IMR-90 (cell line): ENCODE measurements around the gene CERS4. TPM values are rescaled to one million over a fixed set of nuclear protein-coding genes. Genes with fewer than 3 reads are reported as not detected.

Experiments
- ATAC-seq: fragments of 200-7000 bp; cut with Tn5 transposase; 2 replicates; pipeline ENCODE4 v1.9.1; 2020; ENCODE audit warnings: low read depth, mild to moderate bottlenecking, moderate library complexity
- BruUV-seq: library from RNA; stranded (reverse); fragments of 400-500 nt; replicated peaks from 2 replicates; lab custom pipeline; 2021; lab: Mats Ljungman, UMichigan
- CTCF ChIA-PET: fragments of 300-600 bp; formaldehyde crosslinking; extraction: SDS; loops from one replicate; lab custom pipeline; 2021; ENCODE audit warnings: antibody characterized with exemption; lab: Yijun Ruan, JAX
- POLR2A ChIA-PET: fragments of 300-600 bp; sonication (Branson Sonifier 250); formaldehyde crosslinking; loops from one replicate; lab custom pipeline; 2022; ENCODE audit warnings: antibody characterized with exemption; ENCODE audit not compliant: unreplicated experiment; lab: Charles Lee
- DNase-seq: peaks from one replicate; pipeline ENCODE4 v3.0.0; 2013
- H2AFZ ChIP-seq: replicated peaks from 2 replicates; pipeline ENCODE3; 2013; ENCODE audit warnings: low read length, mild to moderate bottlenecking; ENCODE audit not compliant: poor library complexity
- H2AK5ac ChIP-seq: 2 replicates; pipeline ENCODE4 v1.6.1; 2013; ENCODE audit warnings: low read depth, low read length, inconsistent platforms
- H2AK9ac ChIP-seq: replicated peaks from 2 replicates; pipeline ENCODE3; 2013; ENCODE audit warnings: mild to moderate bottlenecking, low read depth, low read length, moderate library complexity; ENCODE audit not compliant: poor library complexity
- H2BK120ac ChIP-seq: 2 replicates; pipeline ENCODE4 v1.6.1; 2013; ENCODE audit warnings: low read depth, low read length, inconsistent platforms
- H2BK15ac ChIP-seq: 3 replicates; pipeline ENCODE4 v1.6.1; 2013; ENCODE audit warnings: low read depth, low read length, inconsistent platforms
- H2BK20ac ChIP-seq: 2 replicates; pipeline ENCODE4 v1.6.1; 2013; ENCODE audit warnings: low read depth, mild to moderate bottlenecking, inconsistent platforms, low read length, moderate library complexity
- H2BK5ac ChIP-seq: 2 replicates; pipeline ENCODE4 v1.6.1; 2013; ENCODE audit warnings: mild to moderate bottlenecking, low read depth, low read length, inconsistent platforms; ENCODE audit not compliant: poor library complexity, severe bottlenecking
- H3K14ac ChIP-seq: replicated peaks from 2 replicates; pipeline ENCODE4 v1.6.1; 2013; ENCODE audit warnings: low read depth, low read length, inconsistent platforms
- H3K18ac ChIP-seq: 2 replicates; pipeline ENCODE4 v1.6.1; 2013; ENCODE audit warnings: low read depth, low read length, control low read depth
- H3K23ac ChIP-seq: 2 replicates; pipeline ENCODE4 v1.6.1; 2013; ENCODE audit warnings: low read depth, low read length, inconsistent platforms
- H3K27ac ChIP-seq: 2 replicates; pipeline ENCODE4 v1.5.1; 2013; ENCODE audit warnings: mild to moderate bottlenecking, control low read depth, low read length; ENCODE audit not compliant: insufficient read depth
- H3K27me3 ChIP-seq: 2 replicates; pipeline ENCODE4 v1.6.1; 2013; ENCODE audit warnings: low read length; ENCODE audit not compliant: control insufficient read depth, insufficient read depth
- H3K36me3 ChIP-seq: 2 replicates; pipeline ENCODE4 v1.6.1; 2013; ENCODE audit warnings: low read length, mixed read lengths; ENCODE audit not compliant: control insufficient read depth, insufficient read depth
- H3K4ac ChIP-seq: 2 replicates; pipeline ENCODE4 v1.6.1; 2013; ENCODE audit warnings: low read depth, low read length, inconsistent platforms
- H3K4me1 ChIP-seq: 2 replicates; pipeline ENCODE4 v1.6.1; 2013; ENCODE audit warnings: low read length, mixed read lengths; ENCODE audit not compliant: control insufficient read depth, insufficient read depth
- H3K4me2 ChIP-seq: 2 replicates; pipeline ENCODE4 v1.6.1; 2013; ENCODE audit warnings: low read depth, mild to moderate bottlenecking, control low read depth, low read length, moderate library complexity
- H3K4me3 ChIP-seq: 2 replicates; pipeline ENCODE4 v1.5.1; 2013; ENCODE audit warnings: low read depth, mild to moderate bottlenecking, control low read depth, low read length, moderate library complexity; ENCODE audit not compliant: insufficient read depth
- H3K56ac ChIP-seq: 2 replicates; pipeline ENCODE4 v1.6.1; 2013; ENCODE audit warnings: low read length, inconsistent platforms; ENCODE audit not compliant: insufficient read depth; ENCODE audit errors: extremely low read depth
- H3K79me1 ChIP-seq, 2 experiments: 2 replicates each; pipeline ENCODE4 v1.6.1; 2013; ENCODE audit warnings: low read length in 2 of 2, inconsistent platforms in 1 of 2, low read depth in 1 of 2
- H3K9ac ChIP-seq: 2 replicates; pipeline ENCODE4 v1.6.1; 2013; ENCODE audit warnings: low read depth, low read length, control low read depth
- H3K9me1 ChIP-seq: 2 replicates; pipeline ENCODE4 v1.6.1; 2013; ENCODE audit warnings: low read length, inconsistent platforms; ENCODE audit not compliant: insufficient read depth
- H3K9me3 ChIP-seq: 2 replicates; pipeline ENCODE4 v1.6.1; 2013; ENCODE audit warnings: low read length; ENCODE audit not compliant: control insufficient read depth, insufficient read depth
- H4K20me1 ChIP-seq: 2 replicates; pipeline ENCODE4 v1.6.1; 2013; ENCODE audit warnings: low read length, inconsistent platforms; ENCODE audit not compliant: insufficient read depth
- H4K5ac ChIP-seq: 2 replicates; pipeline ENCODE4 v1.6.1; 2013; ENCODE audit warnings: mild to moderate bottlenecking, low read depth, low read length, control low read depth
- H4K8ac ChIP-seq, 2 experiments: 2 replicates each; pipeline ENCODE4 v1.6.1; 2013; ENCODE audit warnings: low read depth in 2 of 2, low read length in 2 of 2, control low read depth in 1 of 2, inconsistent platforms in 1 of 2
- H4K91ac ChIP-seq: 2 replicates; pipeline ENCODE4 v1.6.1; 2013; ENCODE audit warnings: low read depth, low read length, inconsistent platforms; ENCODE audit not compliant: insufficient read depth
- CEBPB ChIP-seq: IDR thresholded peaks from 2 replicates; pipeline ENCODE4 v1.6.1; 2012; ENCODE audit warnings: low read depth, low read length, improper control_type of control experiment
- MAFK ChIP-seq: IDR thresholded peaks from 2 replicates; pipeline ENCODE4 v1.6.1; 2012; ENCODE audit warnings: low read depth, low read length, improper control_type of control experiment
- MXI1 ChIP-seq: IDR thresholded peaks from 2 replicates; pipeline ENCODE4 v1.6.1; 2012; ENCODE audit warnings: low read depth, mild to moderate bottlenecking, low read length, moderate library complexity, borderline replicate concordance
- POLR2A ChIP-seq: IDR thresholded peaks from 2 replicates; pipeline ENCODE4 v1.6.1; 2012; ENCODE audit warnings: mild to moderate bottlenecking, low read depth, low read length
- RCOR1 ChIP-seq: IDR thresholded peaks from 2 replicates; pipeline ENCODE4 v1.6.1; 2012; ENCODE audit warnings: mild to moderate bottlenecking, low read length, improper control_type of control experiment; ENCODE audit not compliant: insufficient replicate concordance
- WGBS, 2 experiments: methylation state at CpG; one replicate each; pipeline versions ENCODE4 v1.1.5 to v1.1.7; 2013; ENCODE audit warnings: missing lambda C conversion rate in 2 of 2; ENCODE audit not compliant: insufficient read length in 1 of 2; ENCODE audit errors: extremely low coverage in 2 of 2; 5-methylcytosine and 5-hydroxymethylcytosine counted together
- dilution Hi-C: fragments of 300-500 bp; cut with HindIII; formaldehyde crosslinking; loops from one replicate; pipeline ENCODE4 v1.14.3; 2018; ENCODE audit warnings: low sequenced_read_pairs; ENCODE audit not compliant: unreplicated experiment
- in situ Hi-C: fragments of 300-500 bp; cut with MboI; formaldehyde crosslinking; loops from 3 replicates; pipeline ENCODE4 v1.14.3; 2019; ENCODE audit warnings: low sequenced_read_pairs, inconsistent platforms, mixed read lengths
- intact Hi-C: fragments of 100-400 bp; cut with micrococcal nuclease; formaldehyde crosslinking; loops from 2 replicates; pipeline ENCODE4 v1.10.0; 2022
- polyA plus RNA-seq, 3 experiments: library from polyadenylated mRNA; depleted of rRNA; stranded (reverse); fragments of >200 nt; gene quantifications; 2 replicates each; pipeline ENCODE4 v1.2.3, GENCODE V29; 2012; ENCODE audit warnings: low replicate concordance in 1 of 3
- total RNA-seq: library from RNA; depleted of rRNA; stranded (reverse); fragments of >200 nt; gene quantifications from 2 replicates; pipeline ENCODE4 v1.2.3, GENCODE V29; 2012
- TF ChIP-seq, protein P1 (sequence below): conservative IDR thresholded peaks from 2 replicates; pipeline ENCODE4 v1.5.1; 2012; ENCODE audit warnings: mild to moderate bottlenecking, low read depth, low read length, improper control_type of control experiment

The CERS4 gene
- total and polyA plus RNA-seq, 2 of the 4 experiments (the other 2 are of a cell fraction): 3.2 to 5.7 TPM

GRCh38 chr19:8214802-8215201 lies 5.6 kb downstream of the CERS4 start:
- WGBS, 2 experiments: 44% methylated on average over 6 of the region's 6 CpGs; no CpG with 5 or more reads in 1 of the 2 experiments
- no peak overlapping the region for H2BK120ac ChIP-seq

More at GRCh38 chr19:8214802-8215201, 5.6 kb downstream of the CERS4 start:
- Histone ChIP-seq H2AFZ (no peak overlapping the region), H3K9me3 (no peaks in the 10 kb centered on the region), H2AK5ac (no peak overlapping the region), H3K23ac (no peak overlapping the region), H4K91ac (no peak overlapping the region), H2BK5ac (no peak overlapping the region), H3K4me2 (no peak overlapping the region), H3K4me3 (no peak overlapping the region), H3K4me1 (no peaks in the 10 kb centered on the region), H2BK20ac (no peak overlapping the region), H3K14ac (no peak overlapping the region), H3K56ac (no peak overlapping the region), H3K27ac (no peak overlapping the region), H3K9me1 (no peaks in the 10 kb centered on the region), H3K9ac (no peak overlapping the region), H4K8ac (no peak overlapping the region), H2AK9ac (peak overlapping the region; percentile 55), H3K4ac (no peak overlapping the region), H3K36me3 (no peaks in the 10 kb centered on the region), H3K27me3 (peaks cover 5% of the 10 kb centered on the region), H3K79me1 (no peaks in the 10 kb centered on the region; a peak in 1 of 4 replicates), H4K20me1 (no peaks in the 10 kb centered on the region), H4K5ac (no peak overlapping the region), H2BK15ac (no peak overlapping the region), H3K18ac (no peak overlapping the region)
- BruUV-seq: no TSS peak
- DNase-seq (no peak), ATAC-seq (no peak)
- intact Hi-C loops (no loop called here), in situ Hi-C loops (no loop called here), dilution Hi-C loops (no loop called here)
- TF ChIP-seq MAFK: no peak
- TF ChIP-seq, protein P1, sequence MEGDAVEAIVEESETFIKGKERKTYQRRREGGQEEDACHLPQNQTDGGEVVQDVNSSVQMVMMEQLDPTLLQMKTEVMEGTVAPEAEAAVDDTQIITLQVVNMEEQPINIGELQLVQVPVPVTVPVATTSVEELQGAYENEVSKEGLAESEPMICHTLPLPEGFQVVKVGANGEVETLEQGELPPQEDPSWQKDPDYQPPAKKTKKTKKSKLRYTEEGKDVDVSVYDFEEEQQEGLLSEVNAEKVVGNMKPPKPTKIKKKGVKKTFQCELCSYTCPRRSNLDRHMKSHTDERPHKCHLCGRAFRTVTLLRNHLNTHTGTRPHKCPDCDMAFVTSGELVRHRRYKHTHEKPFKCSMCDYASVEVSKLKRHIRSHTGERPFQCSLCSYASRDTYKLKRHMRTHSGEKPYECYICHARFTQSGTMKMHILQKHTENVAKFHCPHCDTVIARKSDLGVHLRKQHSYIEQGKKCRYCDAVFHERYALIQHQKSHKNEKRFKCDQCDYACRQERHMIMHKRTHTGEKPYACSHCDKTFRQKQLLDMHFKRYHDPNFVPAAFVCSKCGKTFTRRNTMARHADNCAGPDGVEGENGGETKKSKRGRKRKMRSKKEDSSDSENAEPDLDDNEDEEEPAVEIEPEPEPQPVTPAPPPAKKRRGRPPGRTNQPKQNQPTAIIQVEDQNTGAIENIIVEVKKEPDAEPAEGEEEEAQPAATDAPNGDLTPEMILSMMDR: no peak
- TF ChIP-seq POLR2A: no peak
- no peak for TF ChIP-seq CEBPB
- TF ChIP-seq RCOR1: no peak
- TF ChIP-seq MXI1: no peak
- CTCF ChIA-PET: interaction anchor here (0.6 kb wide), 1 partner anchor 41 kb away, joined by 3 read pairs; no protein-coding TSS in a partner anchor
- POLR2A ChIA-PET: no interaction called here
